GM12865 (cell line): ENCODE measurements around the gene STXBP6.
"Not testable (repeated sequence)": the region's sequence is repeated elsewhere in the genome, so short reads cannot be mapped to it uniquely, and the experiment has no call there.

Experiments used
- DNase-seq: peaks from one replicate; pipeline ENCODE4 v3.0.0; 2010; ENCODE audit warnings: low read depth
- H3K4me3 ChIP-seq: 2 replicates; pipeline ENCODE4 v1.5.1; 2011; ENCODE audit warnings: mild to moderate bottlenecking, low read depth, low read length, control low read depth
- CTCF ChIP-seq: IDR thresholded peaks from 2 replicates; pipeline ENCODE4 v1.5.1; 2011; ENCODE audit warnings: low read length, control low read depth, low read depth, inconsistent platforms; ENCODE audit not compliant: insufficient read depth; ENCODE audit errors: missing control alignments

The STXBP6 gene

GRCh38 chr14:24785698-24786097 lies 264.2 kb downstream of the STXBP6 start:
- TF ChIP-seq CTCF, result no peak
- DNase-seq, result no peak
- no peak overlapping the region for H3K4me3 ChIP-seq

- no peak overlapping the region for H3K4me3 ChIP-seq
- no peak for DNase-seq
- TF ChIP-seq CTCF, result no peak
These were observed 265.0 kb downstream of the STXBP6 start for GRCh38 chr14:24784981-24785380.

- no peak overlapping the region for H3K4me3 ChIP-seq
- DNase-seq, result no peak
- TF ChIP-seq CTCF, result no peak
These were observed 266.2 kb downstream of the STXBP6 start for GRCh38 chr14:24783791-24784190.

GRCh38 chr14:24780281-24780680 lies 269.7 kb downstream of the STXBP6 start:
- no peak for DNase-seq
- TF ChIP-seq CTCF, result no peak

GRCh38 chr14:24777678-24778077 lies 272.3 kb downstream of the STXBP6 start:
- no peak for DNase-seq
- TF ChIP-seq CTCF, result no peak

More at GRCh38 chr14:24780281-24780680, 269.7 kb downstream of the STXBP6 start:
- H3K4me3 ChIP-seq, result no peak overlapping the region

GRCh38 chr14:24775950-24776349 lies 274.0 kb downstream of the STXBP6 start:
- DNase-seq, result no peak
- no peak overlapping the region for H3K4me3 ChIP-seq
- no peak for TF ChIP-seq CTCF

More at GRCh38 chr14:24777678-24778077, 272.3 kb downstream of the STXBP6 start:
- H3K4me3 ChIP-seq, result no peak overlapping the region

GRCh38 chr14:24774187-24774915 lies 275.6 kb downstream of the STXBP6 start:
- TF ChIP-seq CTCF, result no peak
- no peak for DNase-seq
- no peak overlapping the region for H3K4me3 ChIP-seq

GRCh38 chr14:24773564-24773963 lies 276.4 kb downstream of the STXBP6 start:
- H3K4me3 ChIP-seq, DNase-seq: not testable (repeated sequence)
